ENCODE data around the gene JAK1.

DNA sequence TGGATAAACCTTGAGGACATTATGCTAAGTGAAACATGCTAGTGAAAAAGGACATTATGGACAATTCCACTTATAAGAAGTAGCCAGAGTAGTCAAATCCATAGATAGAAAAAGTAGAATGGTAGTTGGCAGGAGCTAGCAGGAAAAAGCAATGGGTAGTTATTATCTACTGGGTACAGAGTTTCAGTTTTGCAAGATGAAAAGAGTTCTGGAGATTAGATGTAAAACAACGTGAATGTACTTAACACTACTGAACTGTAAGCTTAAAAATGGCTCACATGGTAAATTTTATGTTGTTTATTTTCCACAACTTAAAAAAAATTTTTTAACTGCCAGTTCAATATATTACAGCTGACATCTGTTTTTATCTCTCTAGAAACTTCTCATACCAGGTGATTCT, 19.4 kb downstream of the JAK1 start:
- TF ChIP-seq, protein P1, sequence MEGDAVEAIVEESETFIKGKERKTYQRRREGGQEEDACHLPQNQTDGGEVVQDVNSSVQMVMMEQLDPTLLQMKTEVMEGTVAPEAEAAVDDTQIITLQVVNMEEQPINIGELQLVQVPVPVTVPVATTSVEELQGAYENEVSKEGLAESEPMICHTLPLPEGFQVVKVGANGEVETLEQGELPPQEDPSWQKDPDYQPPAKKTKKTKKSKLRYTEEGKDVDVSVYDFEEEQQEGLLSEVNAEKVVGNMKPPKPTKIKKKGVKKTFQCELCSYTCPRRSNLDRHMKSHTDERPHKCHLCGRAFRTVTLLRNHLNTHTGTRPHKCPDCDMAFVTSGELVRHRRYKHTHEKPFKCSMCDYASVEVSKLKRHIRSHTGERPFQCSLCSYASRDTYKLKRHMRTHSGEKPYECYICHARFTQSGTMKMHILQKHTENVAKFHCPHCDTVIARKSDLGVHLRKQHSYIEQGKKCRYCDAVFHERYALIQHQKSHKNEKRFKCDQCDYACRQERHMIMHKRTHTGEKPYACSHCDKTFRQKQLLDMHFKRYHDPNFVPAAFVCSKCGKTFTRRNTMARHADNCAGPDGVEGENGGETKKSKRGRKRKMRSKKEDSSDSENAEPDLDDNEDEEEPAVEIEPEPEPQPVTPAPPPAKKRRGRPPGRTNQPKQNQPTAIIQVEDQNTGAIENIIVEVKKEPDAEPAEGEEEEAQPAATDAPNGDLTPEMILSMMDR (IDR thresholded peaks at IDR 0.05): no peak
- no peak for TF ChIP-seq POLR2AphosphoS5 (IDR thresholded peaks at IDR 0.05)

Data from breast epithelium (tissue), 3 donors.